ENCODE results near the gene SLC7A14. TPM values are rescaled to one million over a fixed set of nuclear protein-coding genes. Genes with fewer than 3 reads are reported as not detected.
A peak's percentile ranks its signal among the peaks of the same experiment; 100 is the strongest.

SLC7A14 gene
- total RNA-seq, 1 experiment from 2014 or later: not detected

DNA sequence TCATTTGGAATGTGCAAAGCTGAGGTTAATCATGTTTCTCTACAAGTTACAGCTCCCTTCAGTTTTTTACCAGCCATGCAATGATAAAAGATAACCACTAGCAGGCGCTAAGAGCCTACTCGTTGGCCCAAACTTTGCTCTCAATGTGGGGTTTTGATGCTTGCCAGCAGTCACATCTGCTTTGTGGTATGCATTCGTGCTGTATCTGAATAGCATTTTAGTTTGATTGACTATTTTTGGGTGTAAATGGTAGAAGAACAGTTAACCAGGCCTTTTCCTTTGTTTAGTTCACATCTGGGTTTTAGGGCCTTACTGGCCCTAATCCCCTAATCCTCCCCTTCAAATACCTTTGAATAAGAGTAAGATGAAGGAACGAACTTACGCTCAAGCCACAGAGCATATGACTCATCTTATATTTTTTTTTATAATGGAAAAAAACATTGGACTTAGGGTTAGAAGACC, 171.6 kb downstream of the SLC7A14 start:
- no peaks in the 10 kb centered on the region for H3K36me3 ChIP-seq (ENCODE audit: insufficient read depth, low read length, poor library complexity, severe bottlenecking)
- DNase-seq (ENCODE audit: low spot score): peak; percentile 82
- TF ChIP-seq EZH2 (IDR thresholded peaks at IDR 0.05; ENCODE audit: borderline replicate concordance, low read depth, low read length, poor library complexity, severe bottlenecking): no peak
- TF ChIP-seq, protein P1, sequence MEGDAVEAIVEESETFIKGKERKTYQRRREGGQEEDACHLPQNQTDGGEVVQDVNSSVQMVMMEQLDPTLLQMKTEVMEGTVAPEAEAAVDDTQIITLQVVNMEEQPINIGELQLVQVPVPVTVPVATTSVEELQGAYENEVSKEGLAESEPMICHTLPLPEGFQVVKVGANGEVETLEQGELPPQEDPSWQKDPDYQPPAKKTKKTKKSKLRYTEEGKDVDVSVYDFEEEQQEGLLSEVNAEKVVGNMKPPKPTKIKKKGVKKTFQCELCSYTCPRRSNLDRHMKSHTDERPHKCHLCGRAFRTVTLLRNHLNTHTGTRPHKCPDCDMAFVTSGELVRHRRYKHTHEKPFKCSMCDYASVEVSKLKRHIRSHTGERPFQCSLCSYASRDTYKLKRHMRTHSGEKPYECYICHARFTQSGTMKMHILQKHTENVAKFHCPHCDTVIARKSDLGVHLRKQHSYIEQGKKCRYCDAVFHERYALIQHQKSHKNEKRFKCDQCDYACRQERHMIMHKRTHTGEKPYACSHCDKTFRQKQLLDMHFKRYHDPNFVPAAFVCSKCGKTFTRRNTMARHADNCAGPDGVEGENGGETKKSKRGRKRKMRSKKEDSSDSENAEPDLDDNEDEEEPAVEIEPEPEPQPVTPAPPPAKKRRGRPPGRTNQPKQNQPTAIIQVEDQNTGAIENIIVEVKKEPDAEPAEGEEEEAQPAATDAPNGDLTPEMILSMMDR (conservative IDR thresholded peaks at IDR 0.05; ENCODE audit: low read depth, low read length): peak; percentile 93
- intact Hi-C loops (cut with micrococcal nuclease; ENCODE audit: unreplicated experiment): loop anchor here (1.0 to 5.0 kb wide), 4 partner anchors 277 to 552 kb away; no protein-coding TSS in a partner anchor
- H3K27me3 ChIP-seq (replicated peaks; ENCODE audit: insufficient read depth, low read depth, low read length, poor library complexity): no peaks in the 10 kb centered on the region
- CTCF ChIA-PET: interaction anchor here (0.6 to 2.8 kb wide), 9 partner anchors 35 to 1812 kb away, joined by 3 to 28 read pairs (median 4); no protein-coding TSS in a partner anchor
- H3K4me1 ChIP-seq (ENCODE audit: insufficient read depth, low read length, poor library complexity, severe bottlenecking): no peaks in the 10 kb centered on the region
- no peak overlapping the region for H3K4me3 ChIP-seq (ENCODE audit: low read depth, low read length, poor library complexity, severe bottlenecking)
- POLR2A ChIA-PET (ENCODE audit: low non-redundant PET): interaction anchor here (0.6 kb wide), 1 partner anchor 421 kb away, joined by 4 read pairs; no protein-coding TSS in a partner anchor
- H3K9me3 ChIP-seq (ENCODE audit: low read depth, low read length, poor library complexity, severe bottlenecking): no peaks in the 10 kb centered on the region
- H3K27ac ChIP-seq (ENCODE audit: low read depth, low read length, poor library complexity, severe bottlenecking): no peak overlapping the region
- no TSS peak for BruUV-seq (replicated peaks)

DNA sequence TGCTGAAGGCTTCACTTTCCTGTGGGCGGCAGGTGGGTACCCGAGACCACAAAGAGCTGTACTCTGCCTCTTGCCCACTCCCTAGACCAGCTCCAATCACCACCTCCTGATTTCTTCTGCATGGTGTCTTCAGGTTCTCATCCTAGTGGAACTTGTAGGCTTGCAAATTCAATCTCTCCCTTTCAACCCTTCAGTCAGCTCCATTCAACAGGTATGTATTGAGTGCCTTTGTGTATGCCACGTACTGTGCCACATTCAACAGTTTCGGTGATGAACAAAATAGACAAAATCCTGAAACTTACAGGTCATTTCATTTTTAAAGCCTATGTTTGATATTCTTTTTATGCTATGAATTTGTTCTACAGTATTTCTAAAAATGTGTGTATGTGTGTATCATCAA, 172.6 kb downstream of the SLC7A14 start:
- H3K27me3 ChIP-seq (replicated peaks; ENCODE audit: insufficient read depth, low read depth, low read length, poor library complexity): no peaks in the 10 kb centered on the region
- H3K9me3 ChIP-seq (ENCODE audit: low read depth, low read length, poor library complexity, severe bottlenecking): no peaks in the 10 kb centered on the region
- BruUV-seq (replicated peaks): no TSS peak
- ChIA-PET CTCF (interaction anchor here (1.0 to 2.8 kb wide), 5 partner anchors 277 to 435 kb away, joined by 3 to 28 read pairs (median 6); no protein-coding TSS in a partner anchor), POLR2A (ENCODE audit: low non-redundant PET) (no interaction called here)
- no peak overlapping the region for H3K4me3 ChIP-seq (ENCODE audit: low read depth, low read length, poor library complexity, severe bottlenecking)
- intact Hi-C loops (cut with micrococcal nuclease; ENCODE audit: unreplicated experiment): loop anchor here (5.0 kb wide), 1 partner anchor 551 kb away; no protein-coding TSS in a partner anchor
- TF ChIP-seq, protein P1 (conservative IDR thresholded peaks at IDR 0.05; ENCODE audit: low read depth, low read length): no peak
- TF ChIP-seq EZH2 (IDR thresholded peaks at IDR 0.05; ENCODE audit: borderline replicate concordance, low read depth, low read length, poor library complexity, severe bottlenecking): no peak
- H3K36me3 ChIP-seq (ENCODE audit: insufficient read depth, low read length, poor library complexity, severe bottlenecking): no peaks in the 10 kb centered on the region
- DNase-seq (ENCODE audit: low spot score): no peak
- H3K27ac ChIP-seq (ENCODE audit: low read depth, low read length, poor library complexity, severe bottlenecking): no peak overlapping the region
- H3K4me1 ChIP-seq (ENCODE audit: insufficient read depth, low read length, poor library complexity, severe bottlenecking): no peaks in the 10 kb centered on the region

DNA sequence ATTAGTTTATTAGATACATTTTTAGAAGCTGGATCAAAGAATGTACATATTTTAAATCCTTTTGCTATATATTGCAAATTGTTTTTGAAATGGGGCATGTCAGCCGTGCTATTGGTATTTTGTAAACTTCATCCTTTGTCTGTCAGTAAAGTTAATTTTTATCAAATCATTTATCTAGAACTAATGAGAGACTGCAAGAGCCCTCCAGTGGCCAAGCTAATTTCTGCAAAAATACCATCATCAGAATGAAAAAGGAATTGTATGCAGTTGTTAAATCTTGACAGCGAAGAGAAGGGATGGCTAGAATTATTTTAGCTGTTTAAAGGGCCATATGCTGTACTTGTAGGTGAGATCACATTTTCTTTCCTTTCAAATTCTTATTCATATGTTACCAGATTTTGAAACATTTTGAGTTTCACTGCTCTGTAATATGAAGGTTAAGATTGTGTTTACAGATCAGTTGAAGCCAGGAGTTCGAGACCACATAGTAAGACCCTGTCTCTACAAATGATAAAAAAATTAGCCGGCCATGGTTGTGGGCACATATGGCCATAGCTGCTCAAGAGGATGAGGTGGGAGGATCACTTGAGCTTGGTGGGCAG, 175.3 kb downstream of the SLC7A14 start:
- ChIA-PET POLR2A (ENCODE audit: low non-redundant PET) (no interaction called here), CTCF (interaction anchor here (0.5 kb wide), 1 partner anchor 223 kb away, joined by 3 read pairs; no protein-coding TSS in a partner anchor)
- Histone ChIP-seq H3K27ac (ENCODE audit: low read depth, low read length, poor library complexity, severe bottlenecking) (no peak overlapping the region), H3K4me1 (ENCODE audit: insufficient read depth, low read length, poor library complexity, severe bottlenecking) (no peaks in the 10 kb centered on the region), H3K9me3 (ENCODE audit: low read depth, low read length, poor library complexity, severe bottlenecking) (no peaks in the 10 kb centered on the region), H3K27me3 (replicated peaks; ENCODE audit: insufficient read depth, low read depth, low read length, poor library complexity) (no peaks in the 10 kb centered on the region), H3K36me3 (ENCODE audit: insufficient read depth, low read length, poor library complexity, severe bottlenecking) (no peaks in the 10 kb centered on the region), H3K4me3 (ENCODE audit: low read depth, low read length, poor library complexity, severe bottlenecking) (no peak overlapping the region)
- TF ChIP-seq EZH2 (IDR thresholded peaks at IDR 0.05; ENCODE audit: borderline replicate concordance, low read depth, low read length, poor library complexity, severe bottlenecking): no peak
- TF ChIP-seq, protein P1 (conservative IDR thresholded peaks at IDR 0.05; ENCODE audit: low read depth, low read length): peak; percentile 72
- peak; percentile 38 for DNase-seq (ENCODE audit: low spot score)
- intact Hi-C loops (cut with micrococcal nuclease; ENCODE audit: unreplicated experiment): loop anchor here (1.0 to 5.0 kb wide), 3 partner anchors 100 to 648 kb away; no protein-coding TSS in a partner anchor
- BruUV-seq (replicated peaks): no TSS peak

Small RNA genes within 50 kb of the gene (microRNA-seq; reads per million reads assigned to microRNA genes)
- gene MIR6828: not detected

Other genes starting within 250 kb of the SLC7A14 start
- 43.2 and 47.9 TPM in 2 replicates for gene SKIL, start 228.4 kb downstream of the SLC7A14 start, total RNA-seq (2021)
- gene CLDN11, start 167.2 kb downstream of the SLC7A14 start, total RNA-seq (2021): 0.52 TPM in 1 of 2 replicates, not detected in the other

All from A673 (cell line).